K562 (cell line): ENCODE data around the gene NVL. TPM values are rescaled to one million over a fixed set of nuclear protein-coding genes. Genes with fewer than 3 reads are reported as not detected.
A peak's percentile ranks its signal among the peaks of the same experiment; 100 is the strongest.

ENCODE experiments used
- MTF1 ChIP-seq: fragments of 250-450 bp; sonication (Bioruptor Pico); IDR thresholded peaks from 2 replicates; pipeline ENCODE4 v1.9.0; 2021; ENCODE audit warnings: moderate library complexity, mild to moderate bottlenecking, inconsistent platforms, borderline replicate concordance
- MYNN ChIP-seq, 2 experiments: sonication (generic); formaldehyde crosslinking in 1 of 2; IDR thresholded peaks; 2 replicates each; pipeline versions ENCODE4 v1.5.0 to v1.6.1; 2016 to 2020; ENCODE audit warnings: antibody characterized with exemption in 1 of 2, missing genetic modification reagents in 1 of 2
- POLR3A ChIP-seq: IDR thresholded peaks from 2 replicates; pipeline ENCODE4 v1.6.1; 2011; ENCODE audit warnings: borderline replicate concordance, mild to moderate bottlenecking, moderate library complexity; ENCODE audit not compliant: insufficient read length, insufficient read depth; ENCODE audit errors: extremely low read depth
- ZNF12 ChIP-seq: sonication (generic); formaldehyde crosslinking; IDR thresholded peaks from 2 replicates; pipeline ENCODE4 v1.4.0; 2020; ENCODE audit warnings: mild to moderate bottlenecking, missing genetic modification reagents
- polyA plus RNA-seq, 8 experiments: library from polyadenylated mRNA; depleted of rRNA in 4 of 8; stranded (reverse) in 5 of 8; unstranded in 3 of 8; fragments of >200 nt; fragmentation: Nextera tagmentation in 2 of 8; fragmentation: Illumina TruSeq in 1 of 8; extraction: Ambion mirVana in 2 of 8; extraction: Trizol in 1 of 8; gene quantifications; 2 replicates each; pipeline versions ENCODE4 v1.2.1 to v1.2.3, GENCODE V29; 2011 to 2014; ENCODE audit warnings: inconsistent platforms in 1 of 8, missing spikeins in 1 of 8
- total RNA-seq, 7 experiments: library from RNA; depleted of rRNA in 6 of 7; stranded (reverse); fragments of >200 nt in 6 of 7; fragmentation: Illumina TruSeq in 2 of 7; extraction: Trizol in 2 of 7; gene quantifications; 2 replicates each; pipeline versions ENCODE4 v1.2.1 to v1.2.3, GENCODE V29; 2011 to 2021; ENCODE audit warnings: low replicate concordance in 1 of 7
- TF ChIP-seq, protein P1 (sequence below): fragments of 450-650 bp; IDR thresholded peaks from 2 replicates; pipeline ENCODE4 v1.6.1; 2017; ENCODE audit warnings: antibody characterized with exemption, mild to moderate bottlenecking

NVL gene
- total and polyA plus RNA-seq, 9 of the 15 experiments (the other 6 are each of a cell fraction or from before 2014, with no cell fraction given): 32.5 to 86.6 (median 62.9) TPM

DNA sequence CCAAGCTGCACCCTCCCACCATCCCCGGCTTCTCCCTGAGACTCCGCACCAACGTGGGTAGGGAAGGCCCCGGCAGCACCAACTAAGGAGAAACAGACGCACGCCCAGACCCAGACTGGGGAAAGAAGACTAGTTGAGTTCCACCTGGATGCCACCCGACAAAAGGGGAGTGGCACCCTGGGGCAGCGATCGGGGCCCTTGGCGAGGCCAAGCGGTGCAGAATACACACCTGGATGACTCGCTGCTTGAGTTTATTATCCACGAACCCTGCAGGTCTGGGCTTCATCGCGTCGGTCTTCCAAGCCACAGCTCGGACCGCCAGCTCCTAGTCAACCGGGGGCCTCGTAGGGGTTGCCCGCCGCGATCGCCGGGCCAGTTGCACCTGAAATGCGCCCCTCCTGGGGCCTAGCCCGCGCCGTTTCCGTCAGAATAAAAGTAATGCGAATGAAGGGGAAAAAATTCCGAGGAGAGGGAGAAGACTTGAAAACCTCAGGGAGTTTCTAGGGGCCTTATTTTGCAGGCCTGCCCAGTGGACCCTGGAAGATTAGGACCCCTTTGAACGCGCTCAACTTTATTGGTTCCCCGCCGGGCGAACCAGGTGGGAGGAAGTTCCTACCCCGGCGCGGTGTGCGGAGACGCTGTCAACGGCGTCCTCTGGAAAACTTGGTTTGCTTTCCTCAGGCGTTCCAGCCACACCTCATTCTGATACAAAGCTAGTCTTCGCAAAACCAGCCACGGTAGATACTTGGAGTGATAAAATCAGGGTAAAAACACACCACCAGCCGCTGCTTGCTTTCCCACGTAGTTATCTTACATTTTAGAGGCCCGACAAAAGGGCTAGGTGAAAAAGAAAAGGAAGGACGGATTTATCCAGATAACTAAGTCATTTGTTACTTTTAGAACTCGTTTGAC is at the start of gene NVL (continued):
- TF ChIP-seq POLR3A: no peak
- peak; percentile 41; the same call in 1 of the 2 replicates for TF ChIP-seq MTF1
- TF ChIP-seq, protein P1, sequence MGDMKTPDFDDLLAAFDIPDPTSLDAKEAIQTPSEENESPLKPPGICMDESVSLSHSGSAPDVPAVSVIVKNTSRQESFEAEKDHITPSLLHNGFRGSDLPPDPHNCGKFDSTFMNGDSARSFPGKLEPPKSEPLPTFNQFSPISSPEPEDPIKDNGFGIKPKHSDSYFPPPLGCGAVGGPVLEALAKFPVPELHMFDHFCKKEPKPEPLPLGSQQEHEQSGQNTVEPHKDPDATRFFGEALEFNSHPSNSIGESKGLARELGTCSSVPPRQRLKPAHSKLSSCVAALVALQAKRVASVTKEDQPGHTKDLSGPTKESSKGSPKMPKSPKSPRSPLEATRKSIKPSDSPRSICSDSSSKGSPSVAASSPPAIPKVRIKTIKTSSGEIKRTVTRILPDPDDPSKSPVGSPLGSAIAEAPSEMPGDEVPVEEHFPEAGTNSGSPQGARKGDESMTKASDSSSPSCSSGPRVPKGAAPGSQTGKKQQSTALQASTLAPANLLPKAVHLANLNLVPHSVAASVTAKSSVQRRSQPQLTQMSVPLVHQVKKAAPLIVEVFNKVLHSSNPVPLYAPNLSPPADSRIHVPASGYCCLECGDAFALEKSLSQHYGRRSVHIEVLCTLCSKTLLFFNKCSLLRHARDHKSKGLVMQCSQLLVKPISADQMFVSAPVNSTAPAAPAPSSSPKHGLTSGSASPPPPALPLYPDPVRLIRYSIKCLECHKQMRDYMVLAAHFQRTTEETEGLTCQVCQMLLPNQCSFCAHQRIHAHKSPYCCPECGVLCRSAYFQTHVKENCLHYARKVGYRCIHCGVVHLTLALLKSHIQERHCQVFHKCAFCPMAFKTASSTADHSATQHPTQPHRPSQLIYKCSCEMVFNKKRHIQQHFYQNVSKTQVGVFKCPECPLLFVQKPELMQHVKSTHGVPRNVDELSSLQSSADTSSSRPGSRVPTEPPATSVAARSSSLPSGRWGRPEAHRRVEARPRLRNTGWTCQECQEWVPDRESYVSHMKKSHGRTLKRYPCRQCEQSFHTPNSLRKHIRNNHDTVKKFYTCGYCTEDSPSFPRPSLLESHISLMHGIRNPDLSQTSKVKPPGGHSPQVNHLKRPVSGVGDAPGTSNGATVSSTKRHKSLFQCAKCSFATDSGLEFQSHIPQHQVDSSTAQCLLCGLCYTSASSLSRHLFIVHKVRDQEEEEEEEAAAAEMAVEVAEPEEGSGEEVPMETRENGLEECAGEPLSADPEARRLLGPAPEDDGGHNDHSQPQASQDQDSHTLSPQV: peak; percentile 31; the same call in 1 of the 2 replicates
- peak; percentile 47; the same call in 1 of the 2 replicates for TF ChIP-seq ZNF12 (CRISPR knock-in tag)
- peak; percentile 66; the same call in 1 of the 2 replicates for TF ChIP-seq MYNN (IDR thresholded peaks at IDR 0.05)
- no peak for TF ChIP-seq MYNN (CRISPR knock-in tag; IDR thresholded peaks at IDR 0.05)
- TF ChIP-seq, all 486 proteins: peak for 218
